Measurements from ENCODE around the gene BLOC1S5.
"Not testable (repeated sequence)": the region's sequence is repeated elsewhere in the genome, so short reads cannot be mapped to it uniquely, and the experiment has no call there.

BLOC1S5 gene

DNA sequence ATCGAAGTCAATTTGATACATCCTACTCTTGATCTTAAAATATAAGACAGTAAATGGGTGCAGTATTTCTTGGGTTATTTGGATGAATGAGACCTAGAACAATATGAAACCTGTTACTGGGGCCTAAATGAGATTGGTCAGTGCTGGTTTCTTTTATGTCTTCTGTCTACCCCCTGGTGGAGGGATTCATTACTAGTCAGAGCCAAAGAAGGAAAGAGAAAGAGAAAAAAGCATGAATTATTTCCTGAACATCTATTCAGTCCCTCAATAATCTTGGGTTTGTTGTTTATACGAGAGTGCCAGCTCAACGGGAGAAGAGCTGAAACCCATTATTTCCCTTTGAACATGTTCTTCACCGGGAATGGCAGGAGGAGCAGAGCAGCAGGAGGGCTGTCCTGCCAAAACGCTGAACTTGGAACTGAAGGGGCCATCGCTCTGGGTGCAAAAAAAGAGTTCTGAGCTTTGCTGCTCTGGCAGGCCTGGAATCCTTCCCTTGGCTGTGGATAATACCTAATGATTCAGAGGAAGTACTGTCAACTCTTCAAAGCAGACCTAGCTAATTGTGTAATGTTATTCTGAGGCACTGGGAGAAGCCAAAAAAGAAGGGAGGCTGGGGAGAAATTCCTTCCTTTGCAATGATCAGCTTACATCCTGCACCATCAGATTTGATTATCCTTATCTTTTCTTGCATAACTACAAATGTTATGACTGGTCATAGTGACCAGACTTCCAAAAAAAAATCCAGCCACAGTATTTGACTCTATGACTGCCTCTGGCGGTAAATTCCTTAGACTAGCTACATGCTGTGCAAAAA, 72.0 kb downstream of the BLOC1S5 start:
- no peak for DNase-seq

DNA sequence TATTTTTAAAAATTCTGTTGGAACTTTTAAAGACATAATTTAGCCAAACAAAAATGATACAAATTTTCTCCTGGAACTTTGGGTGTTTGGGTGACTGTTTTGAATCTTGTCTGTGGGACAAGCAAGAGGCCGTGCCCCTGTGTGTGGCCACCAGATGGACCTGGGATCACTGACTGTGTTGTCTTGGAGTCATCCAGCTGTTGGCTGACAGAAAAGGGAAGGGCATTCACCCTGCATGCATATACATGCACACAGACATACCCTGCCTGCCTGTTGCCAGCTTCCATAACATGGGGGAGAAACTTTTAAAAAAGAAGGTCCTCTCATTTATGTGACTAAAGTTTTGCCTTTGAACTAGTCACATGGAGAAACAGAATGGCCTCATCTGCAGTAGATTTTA, 72.7 kb downstream of the BLOC1S5 start:
- DNase-seq = no peak

DNA sequence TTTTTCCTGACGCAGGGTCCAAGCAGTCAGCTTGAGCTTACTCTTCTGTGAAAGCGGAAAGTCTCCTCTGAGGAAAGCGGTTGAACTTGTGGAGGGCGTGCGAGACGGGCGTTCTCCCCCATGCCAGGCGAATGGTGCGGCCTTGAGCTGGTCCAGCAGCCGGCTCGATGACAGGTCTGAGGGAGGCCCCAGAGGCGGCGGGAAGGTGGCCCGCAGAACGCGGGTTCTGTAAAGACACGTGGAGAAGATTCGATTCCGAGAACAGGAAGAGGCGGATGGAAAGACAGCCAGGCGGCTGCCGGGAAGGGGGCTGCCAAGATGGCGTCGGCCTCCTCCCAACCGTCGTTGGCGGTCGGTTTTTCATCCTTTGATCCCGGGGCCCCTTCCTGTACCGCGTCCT, 78.0 kb downstream of the BLOC1S5 start:
- DNase-seq = no peak

DNA sequence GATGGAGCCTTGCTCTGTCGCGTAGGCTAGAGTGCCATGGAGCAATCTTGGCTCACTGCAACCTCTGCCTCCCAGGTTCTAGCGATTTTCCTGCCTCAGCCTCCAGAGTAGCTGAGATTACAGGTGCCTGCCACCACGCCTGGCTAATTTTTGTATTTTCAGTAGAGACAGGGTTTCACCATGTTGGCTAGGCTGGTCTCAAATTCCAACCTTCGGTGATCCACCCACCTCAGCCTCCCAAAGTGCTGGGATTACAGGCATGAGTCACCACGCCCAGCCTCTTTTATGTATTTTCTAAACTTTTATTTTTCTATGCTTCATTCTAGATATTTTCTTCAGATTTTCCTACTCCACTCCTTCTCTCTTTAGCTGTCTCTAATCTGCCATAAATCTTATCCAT, 80.2 kb downstream of the BLOC1S5 start:
- not testable (repeated sequence) for DNase-seq

DNA sequence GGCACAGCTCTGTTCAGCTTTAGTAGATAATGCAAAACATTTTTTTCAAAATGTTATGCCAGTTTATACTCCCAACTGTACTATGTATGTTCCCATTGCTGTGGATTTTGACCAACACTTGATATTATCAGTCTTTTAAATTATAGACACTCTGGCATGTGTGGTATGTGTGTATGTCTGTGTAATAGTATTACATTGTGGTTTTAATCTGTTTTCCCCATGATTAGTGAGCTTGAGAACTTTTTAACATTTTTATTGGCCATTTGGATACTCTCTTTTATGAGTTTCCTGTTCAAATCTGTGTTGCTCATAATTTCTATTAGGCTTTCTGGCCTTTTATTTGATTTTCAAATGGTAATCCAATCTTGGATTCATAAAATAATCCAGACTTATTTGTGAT, 84.4 kb downstream of the BLOC1S5 start:
- DNase-seq = no peak

DNA sequence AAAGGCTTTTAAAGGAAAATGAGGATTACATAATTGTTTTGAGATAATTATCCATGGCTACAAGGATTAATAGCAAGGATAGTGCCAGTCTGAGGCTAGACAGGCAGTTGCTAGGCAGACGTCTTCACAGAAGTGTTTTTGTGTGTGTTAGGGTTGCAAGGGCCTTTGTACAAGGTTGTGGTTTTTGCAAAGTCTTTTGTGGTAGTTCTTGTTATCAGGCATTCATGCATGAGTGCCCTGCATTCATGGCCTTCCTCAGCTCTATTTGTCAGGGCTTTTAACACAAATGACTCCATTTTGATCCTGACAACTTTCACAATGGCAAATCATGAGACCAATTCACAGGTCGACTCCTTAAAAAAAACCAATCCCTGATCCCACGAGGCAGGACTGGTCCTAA, 85.5 kb downstream of the BLOC1S5 start:
- no peak for DNase-seq

DNA sequence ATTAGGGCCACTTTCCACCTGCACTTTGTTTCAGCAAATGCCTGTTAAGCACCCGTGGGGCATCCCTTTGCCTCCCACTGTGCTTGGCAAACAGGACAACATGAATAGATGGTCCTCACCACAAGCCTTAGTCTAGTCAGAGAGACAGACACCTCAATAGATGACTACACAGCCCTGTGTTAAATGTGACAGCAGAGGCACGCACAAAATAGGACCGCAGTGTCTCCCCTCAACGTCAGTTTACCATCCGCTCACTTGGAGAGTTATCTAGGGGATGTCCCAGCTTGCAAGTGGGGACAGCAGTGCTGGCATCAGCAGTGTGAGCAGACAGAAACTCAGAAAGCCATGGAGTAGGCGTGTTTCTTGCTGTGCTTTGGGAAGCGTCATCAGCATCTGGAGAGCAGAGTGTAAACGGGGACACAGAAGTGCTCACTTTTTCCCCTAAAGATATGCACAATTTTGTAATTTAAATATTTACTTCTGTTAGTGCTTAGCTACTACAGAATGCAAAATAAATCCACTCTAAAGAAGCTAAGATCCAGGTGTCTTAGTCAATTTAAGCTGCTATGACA, 87.6 kb downstream of the BLOC1S5 start:
- no peak for DNase-seq

DNA sequence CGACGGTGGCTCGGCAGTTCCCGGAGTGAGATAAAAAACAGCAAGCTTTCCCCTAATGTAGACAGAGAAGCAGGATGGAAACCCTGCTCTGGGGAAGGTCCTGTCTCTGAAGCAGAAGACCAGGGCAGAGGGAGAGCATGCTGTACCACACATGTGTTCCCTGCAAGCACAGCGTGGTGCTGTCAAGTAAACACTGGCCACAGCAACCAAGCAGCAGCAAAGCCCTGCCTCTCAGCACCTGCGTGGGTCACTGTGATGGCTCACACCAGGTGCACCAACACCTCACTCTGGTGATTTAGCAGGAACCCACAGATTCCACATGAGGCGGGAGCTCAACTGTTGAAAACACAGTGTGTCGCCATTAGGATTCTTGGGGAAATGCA, 88.4 kb downstream of the BLOC1S5 start:
- DNase-seq = no peak

DNA sequence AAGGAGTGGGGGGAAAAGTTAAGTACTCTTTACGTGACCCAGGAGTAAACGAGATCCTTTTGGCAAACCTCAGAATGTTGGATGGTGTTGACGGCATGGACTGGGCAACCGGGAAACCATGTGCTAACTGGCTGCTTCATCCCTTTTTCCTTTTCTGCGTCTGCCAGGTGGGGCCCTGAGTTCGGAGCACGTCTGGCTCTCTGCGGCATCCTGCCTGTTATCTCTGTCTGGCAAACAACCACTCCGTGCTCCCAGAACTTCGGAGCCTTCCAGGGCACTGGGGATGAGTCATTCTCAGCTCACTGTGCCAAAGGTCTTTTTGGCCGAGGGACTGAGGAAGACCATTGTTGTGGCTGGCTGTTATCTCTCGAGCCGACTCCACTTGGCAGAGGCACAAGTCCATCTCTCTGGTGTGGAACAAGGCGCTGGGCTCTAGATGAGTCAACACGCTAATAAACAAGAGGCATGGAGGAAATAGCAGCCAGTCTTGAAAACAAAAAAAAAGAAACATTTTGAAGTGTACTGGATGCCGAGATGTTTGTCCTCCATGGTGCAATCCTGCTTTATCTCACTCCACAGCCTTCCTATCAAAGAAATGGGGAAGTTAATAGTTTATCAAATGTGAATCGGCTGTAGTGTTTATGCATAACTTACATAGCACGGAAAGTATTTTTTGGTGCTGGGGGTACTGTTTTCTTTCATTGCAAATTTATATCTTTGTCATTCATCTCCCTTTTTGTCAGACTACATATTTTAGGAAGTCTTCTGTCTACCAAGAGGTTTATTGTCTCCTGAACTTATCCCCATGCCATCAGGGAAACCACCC, 89.0 kb downstream of the BLOC1S5 start:
- DNase-seq = no peak

DNA sequence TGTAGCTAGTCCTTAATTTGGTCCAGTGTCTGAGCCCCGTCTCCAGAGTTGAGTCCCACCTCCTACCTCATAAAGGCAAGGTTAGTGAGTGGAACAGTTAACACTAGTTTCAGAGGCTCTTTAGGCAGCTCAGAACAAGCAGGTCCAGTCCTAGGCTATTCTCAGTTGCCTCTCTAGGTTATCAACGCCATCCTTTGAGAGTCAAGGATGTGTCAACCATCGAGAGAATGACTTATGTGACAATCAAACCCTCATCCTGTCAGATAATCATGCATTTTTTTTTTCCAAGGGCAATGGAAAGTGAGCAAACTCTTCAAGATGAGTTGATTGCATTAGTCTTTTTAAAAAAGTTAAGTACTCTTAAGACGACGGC, 89.6 kb downstream of the BLOC1S5 start:
- no peak for DNase-seq

DNA sequence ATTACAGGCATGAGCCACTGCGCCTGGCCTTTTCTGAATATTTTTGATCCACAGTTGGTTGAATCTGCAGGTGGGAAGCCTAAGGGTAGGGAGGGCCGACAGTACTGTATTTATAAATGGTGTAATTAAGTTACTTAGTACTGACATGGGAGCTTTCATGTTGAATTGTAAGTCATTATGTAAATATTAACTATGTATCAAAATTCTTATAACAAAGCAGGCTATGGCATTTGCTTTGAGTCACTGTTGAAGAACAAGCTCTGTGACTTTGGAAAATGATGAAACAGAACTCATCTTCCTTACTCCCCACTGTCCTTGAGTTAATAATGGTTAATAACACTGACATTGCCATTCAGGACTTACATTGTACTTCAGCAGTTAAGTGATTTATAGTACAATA, 90.6 kb downstream of the BLOC1S5 start:
- DNase-seq = no peak

DNA sequence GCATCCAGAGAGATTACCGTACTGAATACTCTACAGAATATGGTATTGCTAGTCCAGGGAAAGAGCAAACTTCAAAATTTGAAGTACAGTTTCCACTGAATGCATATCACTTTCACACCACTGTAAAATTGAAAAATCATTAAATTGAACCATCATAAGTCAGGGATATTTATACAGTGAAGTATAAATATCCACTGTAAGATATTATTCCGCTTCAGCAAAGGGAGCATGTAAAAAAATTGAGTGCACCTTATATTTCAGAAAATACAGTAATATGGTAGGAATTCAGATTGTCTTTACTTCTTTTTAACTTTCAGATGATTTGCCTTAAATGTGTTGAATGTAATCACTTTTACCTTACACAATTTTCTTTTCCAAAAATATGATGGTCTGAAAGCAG, 92.7 kb downstream of the BLOC1S5 start:
- no peak for DNase-seq

DNA sequence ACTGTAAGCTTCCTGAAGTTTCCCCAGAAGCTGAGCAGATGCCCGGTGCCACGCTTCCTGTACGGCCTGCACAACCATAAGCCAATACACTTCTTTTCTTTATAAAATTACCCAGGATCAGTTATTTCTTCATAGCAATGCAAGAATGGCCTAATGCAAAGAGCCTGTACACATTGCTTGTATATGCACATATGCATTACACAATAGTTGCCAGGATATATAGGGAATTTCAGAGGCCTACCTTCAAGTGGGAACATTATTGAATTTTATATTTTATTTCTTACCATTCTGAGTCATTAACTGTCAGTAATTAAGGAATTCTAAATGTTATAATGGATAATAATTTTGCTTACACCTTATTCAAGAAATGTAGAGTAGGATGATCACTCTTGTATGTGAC, 93.6 kb downstream of the BLOC1S5 start:
- no peak for DNase-seq

Data from activated CD8-positive, alpha-beta memory T cell treated with anti-CD3 and anti-CD28 coated beads for 24 hours (primary cell).